ENCODE measurements around the gene GPR15LG.

The GPR15LG gene

DNA sequence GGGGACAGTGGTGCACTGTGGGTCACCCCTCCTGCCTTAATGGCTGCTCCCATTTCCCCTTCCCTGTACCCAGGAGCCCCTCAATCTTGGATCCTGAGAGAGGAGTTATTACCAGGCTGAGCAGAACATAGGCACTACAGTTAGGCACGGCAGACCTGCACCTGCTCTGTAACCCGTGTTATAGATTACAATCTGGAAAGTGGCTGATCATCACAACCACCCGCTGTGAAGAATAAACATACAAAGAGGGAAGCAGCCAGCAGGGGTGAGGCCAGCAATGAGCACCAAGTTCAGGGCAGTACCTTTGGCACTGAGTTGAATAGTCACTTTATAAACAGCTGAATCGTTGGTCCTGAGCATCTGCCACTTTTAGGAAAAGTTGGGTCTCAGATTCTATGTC, 22.5 kb downstream of the GPR15LG start:
- H3K27ac ChIP-seq: no peak overlapping the region
- H2AFZ ChIP-seq (ENCODE audit: low read depth): no peak overlapping the region
- H3K36me3 ChIP-seq (ENCODE audit: insufficient read depth): no peaks in the 10 kb centered on the region
- TF ChIP-seq, protein P1, sequence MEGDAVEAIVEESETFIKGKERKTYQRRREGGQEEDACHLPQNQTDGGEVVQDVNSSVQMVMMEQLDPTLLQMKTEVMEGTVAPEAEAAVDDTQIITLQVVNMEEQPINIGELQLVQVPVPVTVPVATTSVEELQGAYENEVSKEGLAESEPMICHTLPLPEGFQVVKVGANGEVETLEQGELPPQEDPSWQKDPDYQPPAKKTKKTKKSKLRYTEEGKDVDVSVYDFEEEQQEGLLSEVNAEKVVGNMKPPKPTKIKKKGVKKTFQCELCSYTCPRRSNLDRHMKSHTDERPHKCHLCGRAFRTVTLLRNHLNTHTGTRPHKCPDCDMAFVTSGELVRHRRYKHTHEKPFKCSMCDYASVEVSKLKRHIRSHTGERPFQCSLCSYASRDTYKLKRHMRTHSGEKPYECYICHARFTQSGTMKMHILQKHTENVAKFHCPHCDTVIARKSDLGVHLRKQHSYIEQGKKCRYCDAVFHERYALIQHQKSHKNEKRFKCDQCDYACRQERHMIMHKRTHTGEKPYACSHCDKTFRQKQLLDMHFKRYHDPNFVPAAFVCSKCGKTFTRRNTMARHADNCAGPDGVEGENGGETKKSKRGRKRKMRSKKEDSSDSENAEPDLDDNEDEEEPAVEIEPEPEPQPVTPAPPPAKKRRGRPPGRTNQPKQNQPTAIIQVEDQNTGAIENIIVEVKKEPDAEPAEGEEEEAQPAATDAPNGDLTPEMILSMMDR (conservative IDR thresholded peaks at IDR 0.05; ENCODE audit: low read depth, low read length): no peak
- no peak overlapping the region for H3K4me3 ChIP-seq (IDR thresholded peaks at IDR 0.05; ENCODE audit: insufficient read depth, low read depth, low read length)
- no peaks in the 10 kb centered on the region for H3K4me1 ChIP-seq (ENCODE audit: low read depth, poor library complexity, severe bottlenecking)
- H4K20me1 ChIP-seq (ENCODE audit: insufficient read depth): no peaks in the 10 kb centered on the region
- H3K27me3 ChIP-seq (ENCODE audit: insufficient read depth, low read depth): no peaks in the 10 kb centered on the region
- H3K79me2 ChIP-seq (ENCODE audit: insufficient read depth, low read depth): no peaks in the 10 kb centered on the region
- no peak overlapping the region for H3K4me2 ChIP-seq
- no peak overlapping the region for H3K9ac ChIP-seq

DNA sequence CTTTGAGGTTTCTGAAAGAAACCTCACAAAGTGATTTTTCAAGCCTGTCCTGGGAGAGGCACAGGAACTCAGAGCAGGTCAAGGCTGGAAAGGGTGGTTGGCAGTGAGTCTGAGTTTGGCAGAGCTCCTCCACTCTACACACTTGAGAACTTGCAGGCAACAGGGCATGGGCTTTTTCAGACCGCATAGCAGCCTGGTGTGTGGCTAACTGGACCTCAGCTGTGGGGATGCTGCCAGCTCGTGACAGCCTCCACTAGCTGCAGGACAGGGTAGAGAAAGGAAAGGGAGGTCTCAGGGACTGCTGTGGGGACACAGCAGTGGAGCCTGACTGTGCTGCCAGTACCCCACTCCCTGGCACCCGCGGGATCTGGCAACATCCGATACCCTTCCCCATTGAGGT, 23.3 kb downstream of the GPR15LG start:
- Histone ChIP-seq H3K27me3 (ENCODE audit: insufficient read depth, low read depth) (no peaks in the 10 kb centered on the region), H3K36me3 (ENCODE audit: insufficient read depth) (no peaks in the 10 kb centered on the region), H4K20me1 (ENCODE audit: insufficient read depth) (no peaks in the 10 kb centered on the region), H3K4me3 (IDR thresholded peaks at IDR 0.05; ENCODE audit: insufficient read depth, low read depth, low read length) (no peak overlapping the region), H2AFZ (ENCODE audit: low read depth) (no peak overlapping the region), H3K27ac (no peak overlapping the region), H3K9ac (no peak overlapping the region), H3K79me2 (ENCODE audit: insufficient read depth, low read depth) (no peaks in the 10 kb centered on the region), H3K4me1 (ENCODE audit: low read depth, poor library complexity, severe bottlenecking) (no peaks in the 10 kb centered on the region), H3K4me2 (no peak overlapping the region)
- TF ChIP-seq, protein P1 (conservative IDR thresholded peaks at IDR 0.05; ENCODE audit: low read depth, low read length): no peak

DNA sequence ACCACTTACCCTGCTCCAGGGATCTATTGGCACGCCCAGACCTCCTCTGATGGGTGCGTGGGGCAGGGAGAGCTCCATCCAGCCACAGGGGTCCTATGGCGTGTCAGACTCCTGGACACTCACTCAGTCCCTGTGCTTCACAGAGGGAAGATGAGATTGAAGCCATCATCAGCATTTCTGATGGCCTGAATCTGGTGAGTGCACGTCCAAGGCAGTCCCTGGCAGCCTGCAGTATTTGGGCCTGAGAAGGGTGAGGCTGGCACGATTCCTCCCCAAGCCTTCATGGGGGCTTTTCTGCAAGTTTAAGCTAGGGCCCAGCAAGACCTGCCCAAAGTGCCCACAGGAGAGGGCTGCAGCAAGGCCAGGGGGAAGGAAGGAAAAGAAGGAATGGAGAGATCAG, 24.0 kb downstream of the GPR15LG start:
- no peak overlapping the region for H3K9ac ChIP-seq
- H3K4me1 ChIP-seq (ENCODE audit: low read depth, poor library complexity, severe bottlenecking): no peaks in the 10 kb centered on the region
- TF ChIP-seq, protein P1 (conservative IDR thresholded peaks at IDR 0.05; ENCODE audit: low read depth, low read length): no peak
- H3K4me3 ChIP-seq (IDR thresholded peaks at IDR 0.05; ENCODE audit: insufficient read depth, low read depth, low read length): no peak overlapping the region
- H3K36me3 ChIP-seq (ENCODE audit: insufficient read depth): no peaks in the 10 kb centered on the region
- H3K79me2 ChIP-seq (ENCODE audit: insufficient read depth, low read depth): no peaks in the 10 kb centered on the region
- H4K20me1 ChIP-seq (ENCODE audit: insufficient read depth): no peaks in the 10 kb centered on the region
- H3K4me2 ChIP-seq: no peak overlapping the region
- no peak overlapping the region for H2AFZ ChIP-seq (ENCODE audit: low read depth)
- H3K27ac ChIP-seq: no peak overlapping the region
- no peaks in the 10 kb centered on the region for H3K27me3 ChIP-seq (ENCODE audit: insufficient read depth, low read depth)

DNA sequence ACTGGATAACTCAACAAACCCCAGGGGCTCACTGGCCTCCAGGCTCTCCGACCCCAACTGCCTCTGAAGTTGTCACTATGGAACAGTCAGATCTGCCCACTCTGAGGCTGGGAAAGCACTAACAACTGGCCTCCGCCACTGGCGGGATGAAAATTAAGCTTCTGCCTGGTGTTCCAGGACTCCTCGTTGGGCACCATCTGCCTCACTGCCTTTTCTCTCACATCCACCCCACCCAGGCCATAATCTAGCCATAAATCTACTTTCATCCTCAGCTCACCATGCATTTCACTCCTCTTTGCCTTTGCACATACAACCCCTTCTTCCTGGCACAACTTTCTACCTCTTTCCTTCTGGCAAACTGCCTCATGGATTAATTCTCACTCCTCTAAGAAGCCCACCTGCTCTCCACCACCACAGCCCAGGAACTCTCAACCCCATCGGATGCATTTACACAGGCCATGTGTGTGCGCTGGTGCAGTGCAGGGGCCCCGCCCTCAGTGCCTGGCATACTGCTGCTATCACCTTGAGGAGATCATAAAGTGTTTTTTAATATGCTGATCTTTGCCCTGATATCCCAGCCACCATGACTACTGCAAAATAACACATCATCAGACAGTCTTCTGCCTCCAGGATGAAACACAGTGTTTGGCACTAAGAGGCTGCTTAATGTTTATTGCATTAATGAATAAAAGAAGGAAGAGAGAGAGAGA, 24.8 kb downstream of the GPR15LG start:
- no peaks in the 10 kb centered on the region for H3K79me2 ChIP-seq (ENCODE audit: insufficient read depth, low read depth)
- H3K4me2 ChIP-seq: no peak overlapping the region
- TF ChIP-seq, protein P1 (conservative IDR thresholded peaks at IDR 0.05; ENCODE audit: low read depth, low read length): no peak
- no peaks in the 10 kb centered on the region for H3K36me3 ChIP-seq (ENCODE audit: insufficient read depth)
- no peaks in the 10 kb centered on the region for H3K27me3 ChIP-seq (ENCODE audit: insufficient read depth, low read depth)
- H3K4me1 ChIP-seq (ENCODE audit: low read depth, poor library complexity, severe bottlenecking): no peaks in the 10 kb centered on the region
- H4K20me1 ChIP-seq (ENCODE audit: insufficient read depth): no peaks in the 10 kb centered on the region
- H3K4me3 ChIP-seq (IDR thresholded peaks at IDR 0.05; ENCODE audit: insufficient read depth, low read depth, low read length): no peak overlapping the region
- H3K9ac ChIP-seq: no peak overlapping the region
- no peak overlapping the region for H2AFZ ChIP-seq (ENCODE audit: low read depth)
- no peak overlapping the region for H3K27ac ChIP-seq
